Effector CD8-positive, alpha-beta T cell (primary cell): Measurements from ENCODE around the gene TPSB2.
"Not testable (repeated sequence)": the region's sequence is repeated elsewhere in the genome, so short reads cannot be mapped to it uniquely, and the experiment has no call there.

ENCODE experiments used
- DNase-seq: peaks from one replicate; lab custom pipeline; 2025; lab: John Stamatoyannopoulos, UW

Gene TPSB2

DNA sequence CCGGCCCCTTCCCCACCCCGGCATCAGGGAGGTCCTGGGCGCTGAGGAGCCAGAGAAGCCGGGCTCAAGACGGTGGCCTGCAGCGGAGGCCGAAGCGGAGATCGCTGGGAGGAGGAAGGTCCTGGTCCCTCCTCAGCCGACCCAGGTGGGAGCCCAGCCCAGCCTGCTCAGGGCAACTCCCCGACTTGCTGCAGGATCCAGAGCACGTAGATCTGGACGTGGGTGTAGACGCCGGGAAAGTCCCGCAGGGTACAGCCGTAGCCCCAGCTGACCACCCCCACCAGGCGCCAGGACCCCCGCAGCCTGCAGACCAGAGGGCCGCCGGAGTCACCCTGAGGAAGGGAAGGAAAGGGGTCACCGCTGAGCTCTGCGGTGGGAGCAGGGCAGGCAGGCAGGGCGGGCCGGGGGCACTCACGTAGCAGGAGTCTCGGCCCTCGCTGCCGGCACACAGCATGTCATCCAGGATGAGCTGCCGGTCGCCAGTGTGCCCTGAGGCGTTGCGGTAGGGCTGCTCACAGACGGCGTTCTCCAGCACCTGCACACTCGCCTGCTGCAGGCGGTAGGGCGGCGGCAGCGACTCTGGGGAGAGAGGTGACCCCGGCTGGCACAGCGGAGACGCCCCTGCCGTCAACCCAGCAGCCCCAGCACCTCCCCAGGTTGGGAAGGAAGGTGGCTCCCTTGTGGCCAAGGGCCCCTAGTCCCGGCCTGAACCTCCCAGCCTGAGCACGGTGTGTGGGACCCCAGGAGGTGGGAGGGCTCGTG, 31.3 kb upstream of the TPSB2 start:
- DNase-seq: no peak

GRCh38 chr16:1260101-1260680, 30.2 kb upstream of the TPSB2 start:
- DNase-seq: no peak

DNA sequence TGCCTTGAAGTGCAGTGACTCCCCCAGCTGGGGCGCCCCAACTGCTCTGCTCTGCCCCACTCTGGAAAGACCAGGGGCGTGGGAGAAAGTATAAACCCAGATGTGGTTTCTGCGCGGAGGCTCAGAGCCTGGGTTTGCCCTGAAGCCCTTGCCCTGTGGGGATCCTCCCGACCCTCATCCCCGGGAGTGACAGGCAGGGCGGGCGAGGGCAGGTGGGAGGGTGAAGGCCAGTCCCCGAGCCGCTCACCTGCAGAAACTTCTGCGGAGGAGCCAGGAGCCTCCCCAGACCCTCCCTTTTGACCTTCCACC, 29.7 kb upstream of the TPSB2 start:
- no peak for DNase-seq

DNA sequence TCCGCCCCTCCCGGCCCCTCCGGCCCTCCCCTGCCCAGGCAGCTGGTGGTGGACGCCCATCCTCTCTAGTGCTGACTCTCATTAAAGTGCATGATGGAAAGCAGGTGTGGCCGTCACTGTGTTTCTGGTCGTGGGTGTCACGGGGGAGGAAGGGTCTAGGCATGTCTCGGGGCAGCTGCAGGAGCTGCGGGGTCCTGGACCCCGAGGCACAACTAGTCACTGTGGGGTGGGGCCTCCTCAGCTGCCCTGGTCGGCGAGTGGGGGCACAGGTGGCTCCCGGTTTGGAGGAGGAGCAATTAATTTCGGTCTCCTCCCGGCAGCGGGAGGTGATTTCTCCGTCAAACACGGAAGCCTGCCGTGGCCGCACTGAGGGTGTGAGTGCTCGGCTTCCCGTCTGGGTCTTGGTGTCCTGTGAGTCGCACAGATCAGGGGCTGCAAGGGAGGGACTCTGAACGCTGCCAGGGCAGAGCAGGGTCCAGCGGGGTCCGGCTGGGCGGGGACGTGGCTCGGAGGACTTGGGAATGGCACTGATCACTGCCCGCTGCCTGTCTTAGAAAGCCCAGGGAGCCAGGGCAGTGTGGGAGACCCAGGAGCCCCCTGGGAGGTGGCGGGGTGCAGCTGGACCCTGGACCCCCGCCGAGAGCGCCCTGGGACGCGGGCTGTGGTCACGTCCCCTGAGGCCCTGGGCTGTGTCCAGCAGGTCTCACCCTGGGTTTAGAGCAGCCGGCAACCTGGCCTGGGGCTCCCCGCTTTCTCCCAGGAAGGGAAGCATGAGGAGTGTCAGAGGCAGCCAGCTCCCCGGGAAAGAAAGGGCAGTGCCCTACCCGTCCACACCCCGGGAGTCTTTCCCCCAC, 29.1 kb upstream of the TPSB2 start:
- DNase-seq: no peak

DNA sequence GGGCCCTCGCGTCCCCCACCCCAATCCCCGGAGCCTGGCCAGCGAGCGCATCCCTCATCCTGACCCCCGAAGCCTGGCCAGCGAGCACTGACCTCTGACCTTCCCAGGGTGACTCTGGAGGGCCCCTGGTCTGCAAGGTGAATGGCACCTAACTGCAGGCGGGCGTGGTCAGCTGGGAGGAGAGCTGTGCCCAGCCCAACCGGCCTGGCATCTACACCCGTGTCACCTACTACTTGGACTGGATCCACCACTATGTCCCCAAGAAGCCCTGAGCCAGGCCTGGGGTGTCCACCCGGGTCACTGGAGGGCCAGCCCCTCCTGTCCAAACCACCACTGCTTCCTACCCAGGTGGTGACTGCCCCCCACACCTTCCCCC, 28.2 kb upstream of the TPSB2 start:
- DNase-seq: no peak

GRCh38 chr16:1257561-1258224, 27.7 kb upstream of the TPSB2 start:
- no peak for DNase-seq

DNA sequence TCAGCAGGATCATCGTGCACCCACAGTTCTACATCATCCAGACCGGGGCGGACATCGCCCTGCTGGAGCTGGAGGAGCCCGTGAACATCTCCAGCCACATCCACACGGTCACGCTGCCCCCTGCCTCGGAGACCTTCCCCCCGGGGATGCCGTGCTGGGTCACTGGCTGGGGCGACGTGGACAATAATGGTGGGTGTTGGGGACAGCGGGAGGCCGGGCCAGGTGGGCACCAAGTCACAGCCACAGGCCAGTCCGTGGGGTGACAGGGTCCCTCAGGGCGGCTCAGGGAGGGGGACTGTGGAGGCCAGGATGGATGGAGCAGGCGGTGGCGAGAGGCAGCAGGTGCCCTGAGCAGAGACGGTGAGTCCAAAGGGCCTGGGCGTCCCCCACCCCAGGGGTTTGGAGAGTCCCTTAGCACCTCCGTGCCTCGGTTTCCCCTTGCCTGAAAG, 26.9 kb upstream of the TPSB2 start:
- DNase-seq: no peak

DNA sequence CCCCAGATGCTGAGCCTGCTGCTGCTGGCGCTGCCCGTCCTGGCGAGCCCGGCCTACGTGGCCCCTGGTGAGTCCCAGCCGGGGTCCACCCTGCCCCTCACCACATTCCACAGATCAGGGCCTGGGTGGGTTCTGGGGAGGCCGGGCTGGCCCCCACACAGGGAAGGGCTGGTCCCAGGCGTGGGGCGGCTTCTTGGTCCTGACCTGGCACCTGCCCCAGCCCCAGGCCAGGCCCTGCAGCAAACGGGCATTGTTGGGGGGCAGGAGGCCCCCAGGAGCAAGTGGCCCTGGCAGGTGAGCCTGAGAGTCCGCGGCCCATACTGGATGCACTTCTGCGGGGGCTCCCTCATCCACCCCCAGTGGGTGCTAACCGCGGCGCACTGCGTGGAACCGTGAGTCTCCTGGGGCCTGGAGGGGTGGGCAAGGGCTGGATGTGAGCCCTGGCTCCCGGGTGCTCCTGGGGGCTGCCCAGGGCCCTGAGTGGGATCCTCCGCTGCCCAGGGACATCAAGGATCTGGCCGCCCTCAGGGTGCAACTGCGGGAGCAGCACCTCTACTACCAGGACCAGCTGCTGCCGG, 26.4 kb upstream of the TPSB2 start:
- not testable (repeated sequence) for DNase-seq

DNA sequence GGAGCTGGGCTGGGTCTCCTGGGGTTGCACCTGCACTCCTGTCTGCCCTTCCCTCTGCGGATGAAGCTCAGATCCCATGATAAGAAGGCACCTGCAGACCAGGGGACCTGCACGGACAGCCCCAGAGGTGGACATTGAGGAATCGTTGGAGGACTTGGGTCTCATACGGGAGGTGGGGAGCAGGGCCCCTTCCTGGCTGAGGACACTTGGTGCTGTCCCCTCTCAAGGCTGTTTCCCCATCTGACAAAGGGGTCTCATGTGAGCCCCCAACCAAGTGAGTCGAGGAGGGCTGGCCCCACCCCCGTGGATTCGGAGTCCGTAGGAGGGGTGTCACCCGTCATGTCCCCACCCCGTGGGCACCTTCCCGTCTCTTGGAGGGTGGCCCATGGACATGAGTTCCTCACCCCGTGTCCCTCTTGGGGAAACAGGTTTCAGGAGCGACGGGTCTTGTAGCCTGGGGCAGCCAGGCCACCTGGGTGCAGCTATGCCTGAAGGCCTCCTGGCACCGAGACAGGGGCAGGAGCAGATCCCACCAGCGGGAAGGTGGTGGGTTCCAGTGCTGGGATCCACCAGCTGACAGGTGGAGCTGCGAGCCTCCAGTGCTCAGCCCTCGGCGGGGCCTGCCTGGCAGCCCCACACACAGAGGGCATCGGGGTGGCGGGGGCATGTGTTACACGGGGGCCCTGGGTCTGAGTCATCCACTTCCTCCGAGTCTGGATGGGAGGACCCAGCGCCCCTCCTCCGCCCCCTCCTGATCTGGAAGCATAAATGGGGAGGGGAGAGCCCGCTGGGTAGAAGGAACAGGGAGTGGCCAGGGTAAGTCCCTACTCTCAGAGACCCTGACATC, 25.5 kb upstream of the TPSB2 start, which contains the start of gene TPSD1:
TSS of gene TPSD1 (plus strand) at position 794 of the 847 bp plus-strand sequence. CDS start 212 bp downstream, outside the sequence.
- not testable (repeated sequence) for DNase-seq

DNA sequence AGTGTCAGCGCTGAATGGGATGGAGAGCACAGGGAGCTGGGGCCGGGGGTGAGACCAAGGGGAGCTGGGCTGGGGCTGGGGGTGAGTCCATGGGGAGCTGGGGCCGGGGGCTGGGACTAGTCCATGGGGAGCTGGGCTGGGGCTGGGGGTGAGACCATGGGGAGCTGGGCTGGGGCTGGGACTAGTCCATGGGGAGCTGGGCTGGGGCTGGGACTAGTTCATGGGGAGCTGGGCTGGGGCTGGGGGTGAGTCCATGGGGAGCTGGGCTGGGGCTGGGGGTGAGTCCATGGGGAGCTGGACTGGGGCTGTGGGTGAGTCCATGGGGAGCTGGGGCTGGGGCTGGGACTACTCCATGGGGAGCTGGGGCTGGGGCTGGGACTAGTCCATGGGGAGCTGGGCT, 24.8 kb upstream of the TPSB2 start:
- not testable (repeated sequence) for DNase-seq

GRCh38 chr16:1253701-1254364, 23.8 kb upstream of the TPSB2 start:
- not testable (repeated sequence) for DNase-seq

DNA sequence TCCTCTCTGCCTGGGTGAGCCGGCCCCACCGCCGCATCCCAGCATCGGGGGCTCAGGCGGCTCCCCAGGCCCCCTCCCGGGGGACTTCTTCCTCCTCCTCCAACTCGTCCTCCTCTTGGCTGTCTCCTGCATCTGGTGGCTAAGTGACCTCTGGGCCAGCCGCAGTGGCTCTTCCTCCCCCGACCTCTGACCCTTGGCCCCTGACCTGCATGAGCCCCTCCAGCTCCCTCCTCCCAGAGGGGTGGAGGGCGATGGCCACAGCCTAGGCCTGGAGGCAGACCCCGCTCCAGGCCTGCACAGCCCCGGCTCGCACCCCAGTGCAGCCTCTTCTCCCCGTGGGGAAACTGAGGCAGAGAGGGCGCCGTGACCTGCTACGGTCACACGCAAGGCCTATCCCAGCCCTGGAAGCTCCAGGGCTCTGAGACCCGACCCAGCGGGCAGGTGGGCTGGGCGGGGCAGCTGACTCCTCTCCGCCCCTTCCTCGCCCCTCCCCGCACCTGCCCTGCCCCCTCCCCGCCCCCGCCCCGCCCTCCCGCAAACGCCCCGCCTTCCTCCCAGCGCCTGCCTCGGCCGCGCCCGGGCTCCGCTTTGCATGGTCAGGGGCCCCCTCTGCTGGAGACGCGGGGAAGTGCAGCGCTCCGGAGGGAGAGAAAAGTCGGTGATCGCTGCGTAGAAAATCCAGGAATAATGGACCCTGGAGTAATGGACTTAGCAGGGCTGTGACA, 19.2 kb upstream of the TPSB2 start:
- not testable (repeated sequence) for DNase-seq

- DNase-seq: not testable (repeated sequence)
These were observed 18.0 kb upstream of the TPSB2 start for GRCh38 chr16:1247903-1248537.

GRCh38 chr16:1245452-1246020, 15.6 kb upstream of the TPSB2 start:
- no peak for DNase-seq

DNA sequence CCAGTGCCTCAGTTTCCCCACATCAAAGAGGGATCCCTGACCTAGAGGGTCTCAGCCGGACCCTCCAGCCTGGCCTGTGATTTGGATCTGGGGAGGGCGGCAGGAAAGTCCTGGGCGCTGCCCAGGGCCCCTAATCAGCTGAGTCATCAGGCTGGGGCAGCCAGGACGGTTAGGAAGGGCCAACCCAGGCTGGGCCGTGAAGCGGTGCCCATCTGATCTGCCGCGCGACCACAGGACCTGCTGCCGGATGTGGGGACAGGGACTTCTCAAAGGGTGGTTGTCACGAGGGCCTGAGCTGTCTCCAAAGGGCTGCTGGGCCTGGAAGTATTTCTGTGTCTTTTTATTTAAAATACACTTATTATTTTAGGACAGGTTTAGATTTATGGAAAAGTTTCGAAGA, 14.9 kb upstream of the TPSB2 start:
- DNase-seq: no peak

GRCh38 chr16:1243907-1244850, 14.2 kb upstream of the TPSB2 start:
- not testable (repeated sequence) for DNase-seq

DNA sequence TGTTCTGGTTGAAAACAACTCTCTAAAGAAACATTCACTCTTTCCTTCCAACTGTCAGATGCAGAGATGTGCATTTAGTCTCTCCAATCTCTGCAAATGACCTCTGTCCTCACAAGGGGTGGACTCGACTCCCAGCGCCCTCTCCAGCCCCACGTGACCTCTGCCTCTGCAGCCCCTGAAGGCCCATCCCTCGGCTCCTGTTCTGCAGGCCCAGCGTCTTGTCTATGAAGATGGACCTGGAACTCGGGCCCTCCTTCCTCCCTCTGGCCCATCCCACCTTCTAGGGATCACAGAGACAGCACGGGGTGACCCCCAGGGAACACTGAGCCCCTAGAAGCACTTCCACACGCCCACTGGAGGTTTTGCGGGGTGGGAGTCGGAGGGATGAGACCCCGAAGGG, 13.4 kb upstream of the TPSB2 start:
- not testable (repeated sequence) for DNase-seq

- DNase-seq: not testable (repeated sequence)
These were observed 11.1 kb upstream of the TPSB2 start for GRCh38 chr16:1241081-1241480.
